Fibroblast of skin of right biceps (primary cell): Measurements from ENCODE around the gene PLA2G4C.
"Not testable (repeated sequence)": the region's sequence is repeated elsewhere in the genome, so short reads cannot be mapped to it uniquely, and the experiment has no call there.

Source experiments
- DNase-seq: peaks from one replicate; pipeline ENCODE4 v3.0.0-alpha.2; 2013

PLA2G4C gene

GRCh38 chr19:48108997-48109782 lies 1.4 kb downstream of the PLA2G4C start:
- DNase-seq: no peak

- no peak for DNase-seq
Measured at GRCh38 chr19:48103922-48104321, 6.7 kb downstream of the PLA2G4C start.

GRCh38 chr19:48102870-48103751 lies 7.5 kb downstream of the PLA2G4C start:
- peak; percentile 64 for DNase-seq

GRCh38 chr19:48095612-48096175 lies 14.9 kb downstream of the PLA2G4C start:
- peak; percentile 83 for DNase-seq

- no peak for DNase-seq
Measured at GRCh38 chr19:48094855-48095203, 15.8 kb downstream of the PLA2G4C start.

- no peak for DNase-seq
Measured at GRCh38 chr19:48094129-48094854, 16.3 kb downstream of the PLA2G4C start.

GRCh38 chr19:48091111-48091718 lies 19.4 kb downstream of the PLA2G4C start:
- peak; percentile 98 for DNase-seq

GRCh38 chr19:48090281-48090802 lies 20.3 kb downstream of the PLA2G4C start:
- DNase-seq: peak; percentile 57

- DNase-seq: not testable (repeated sequence)
Measured at GRCh38 chr19:48088991-48089390, 21.6 kb downstream of the PLA2G4C start.

GRCh38 chr19:48085904-48086864 lies 24.4 kb downstream of the PLA2G4C start:
- no peak for DNase-seq

- DNase-seq: no peak
Measured at GRCh38 chr19:48085076-48085475, 25.5 kb downstream of the PLA2G4C start.

- peak; percentile 64 for DNase-seq
Measured at GRCh38 chr19:48081106-48081505, 29.5 kb downstream of the PLA2G4C start.

- not testable (repeated sequence) for DNase-seq
Measured at GRCh38 chr19:48070177-48070769, 40.3 kb downstream of the PLA2G4C start.

- DNase-seq: no peak
Measured at GRCh38 chr19:48069435-48069834, 41.2 kb downstream of the PLA2G4C start.

GRCh38 chr19:48064509-48064908 lies 46.1 kb downstream of the PLA2G4C start:
- peak; percentile 40 for DNase-seq

- no peak for DNase-seq
Measured at GRCh38 chr19:48061401-48062344, 48.9 kb downstream of the PLA2G4C start.

GRCh38 chr19:48060381-48060780 lies 50.2 kb downstream of the PLA2G4C start:
- DNase-seq: no peak

- DNase-seq: no peak
Measured at GRCh38 chr19:48059331-48059730, 51.3 kb downstream of the PLA2G4C start.

GRCh38 chr19:48053856-48054255 lies 56.8 kb downstream of the PLA2G4C start:
- no peak for DNase-seq
